Stomach (tissue), 9 donors: ENCODE data around the gene ADM2. TPM values are rescaled to one million over a fixed set of nuclear protein-coding genes. Genes with fewer than 3 reads are reported as not detected.

ENCODE experiments used
- DNase-seq, 2 donors: peaks; one replicate each; pipeline versions ENCODE4 v3.0.0 to v3.0.0-alpha.2; 2013 to 2019
- H3K27ac ChIP-seq, 5 donors: fragments of 200-600 bp in 4 of 5; sonication (generic) in 4 of 5; one replicate each; pipeline ENCODE4 v1.5.1; 2013 to 2019; ENCODE audit warnings: mild to moderate bottlenecking in 1 of 5, moderate library complexity in 1 of 5
- H3K27me3 ChIP-seq, 3 donors: fragments of 200-600 bp; sonication (generic); one replicate each; pipeline ENCODE4 v1.5.1; 2017 to 2019; ENCODE audit warnings: mixed run types in 1 of 3
- H3K36me3 ChIP-seq, 4 donors: fragments of 200-600 bp; sonication (generic); 1 replicate in 3 of 4; 2 replicates in 1 of 4; pipeline ENCODE4 v1.5.1; 2016 to 2019
- H3K4me1 ChIP-seq, 4 donors: fragments of 200-600 bp; sonication (generic); one replicate each; pipeline ENCODE4 v1.5.1; 2016 to 2019
- H3K4me3 ChIP-seq, 4 donors: fragments of 200-600 bp; sonication (generic) in 3 of 4; one replicate each; pipeline ENCODE4 v1.5.1; 2016 to 2019; ENCODE audit warnings: mild to moderate bottlenecking in 1 of 4
- H3K9me3 ChIP-seq, 4 donors: fragments of 200-600 bp; sonication (generic); one replicate each; pipeline ENCODE4 v1.5.1; 2016 to 2019
- EP300 ChIP-seq: sonication (generic); formaldehyde crosslinking; IDR thresholded peaks from one replicate; pipeline ENCODE4 v1.6.1; 2017; ENCODE audit warnings: antibody characterized with exemption
- POLR2A ChIP-seq, 4 donors: fragments of 450-650 bp; IDR thresholded peaks; one replicate each; pipeline ENCODE4 v1.6.1; 2016; ENCODE audit warnings: antibody characterized with exemption in 4 of 4, control low read depth in 2 of 4, mild to moderate bottlenecking in 1 of 4, moderate library complexity in 1 of 4
- POLR2AphosphoS5 ChIP-seq, 3 donors: sonication (generic); formaldehyde crosslinking; IDR thresholded peaks; one replicate each; pipeline ENCODE4 v1.6.1; 2016; ENCODE audit warnings: antibody characterized with exemption in 3 of 3
- WGBS, 5 donors: extraction: QIAGEN DNeasy Blood & Tissue Kit in 3 of 5; methylation state at CpG; one replicate each; pipeline versions ENCODE4 v1.1.5 to v1.1.7; 2013 to 2018; 5-methylcytosine and 5-hydroxymethylcytosine counted together
- intact Hi-C: fragments of 100-400 bp; cut with DNase I; formaldehyde crosslinking; loops from one replicate; pipeline ENCODE4 v1.15.1; 2023; ENCODE audit warnings: low total_unique reads
- polyA plus RNA-seq, 3 donors: library from polyadenylated mRNA; stranded (reverse); fragments of 200-250 nt; gene quantifications; one replicate each; pipeline ENCODE4 v1.2.3, GENCODE V29; 2013
- total RNA-seq, 5 donors: library from RNA; depleted of rRNA; stranded (reverse); fragments of >200 nt; gene quantifications; one replicate each; pipeline versions ENCODE4 v1.1.0 to v1.2.3, GENCODE V29; 2014 to 2016
- TF ChIP-seq, protein P1 (sequence below), 7 experiments: fragments of 450-650 bp in 4 of 7; fragments of 200-600 bp in 3 of 7; sonication (generic) in 3 of 7; IDR thresholded peaks; one replicate each; pipeline ENCODE4 v1.5.1; 2016 to 2019; ENCODE audit warnings: antibody characterized with exemption in 7 of 7, control low read depth in 2 of 7, mild to moderate bottlenecking in 1 of 7
- donor health status: healthy with polysubstance abuse.
- donor health status: Bipolar disorder and iron deficiency.
- donor health status: healthy.

ADM2 gene
- total and polyA plus RNA-seq, 8 donors: 0.37 to 3.7 (median 1.5) TPM; not detected in 3

DNA sequence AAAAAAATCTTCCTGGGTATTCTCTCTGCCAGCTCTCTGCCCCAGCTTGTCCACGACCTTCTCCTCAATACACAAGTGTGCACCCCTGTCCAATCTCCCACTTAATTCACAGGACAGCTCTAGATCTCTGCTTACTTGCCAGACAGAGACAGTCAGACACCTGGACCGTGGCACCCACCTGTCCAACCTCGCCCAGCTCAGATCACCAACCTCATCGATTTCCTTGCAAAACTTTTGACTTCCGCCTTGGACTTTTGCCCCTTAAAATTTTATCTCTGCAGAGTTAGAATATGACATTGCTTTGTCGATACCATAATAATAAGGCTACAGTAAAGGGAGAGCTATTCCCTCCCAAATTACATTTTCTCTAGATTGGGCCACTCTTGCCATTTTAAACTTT lies 15.8 kb downstream of the ADM2 start:
- TF ChIP-seq, protein P1, sequence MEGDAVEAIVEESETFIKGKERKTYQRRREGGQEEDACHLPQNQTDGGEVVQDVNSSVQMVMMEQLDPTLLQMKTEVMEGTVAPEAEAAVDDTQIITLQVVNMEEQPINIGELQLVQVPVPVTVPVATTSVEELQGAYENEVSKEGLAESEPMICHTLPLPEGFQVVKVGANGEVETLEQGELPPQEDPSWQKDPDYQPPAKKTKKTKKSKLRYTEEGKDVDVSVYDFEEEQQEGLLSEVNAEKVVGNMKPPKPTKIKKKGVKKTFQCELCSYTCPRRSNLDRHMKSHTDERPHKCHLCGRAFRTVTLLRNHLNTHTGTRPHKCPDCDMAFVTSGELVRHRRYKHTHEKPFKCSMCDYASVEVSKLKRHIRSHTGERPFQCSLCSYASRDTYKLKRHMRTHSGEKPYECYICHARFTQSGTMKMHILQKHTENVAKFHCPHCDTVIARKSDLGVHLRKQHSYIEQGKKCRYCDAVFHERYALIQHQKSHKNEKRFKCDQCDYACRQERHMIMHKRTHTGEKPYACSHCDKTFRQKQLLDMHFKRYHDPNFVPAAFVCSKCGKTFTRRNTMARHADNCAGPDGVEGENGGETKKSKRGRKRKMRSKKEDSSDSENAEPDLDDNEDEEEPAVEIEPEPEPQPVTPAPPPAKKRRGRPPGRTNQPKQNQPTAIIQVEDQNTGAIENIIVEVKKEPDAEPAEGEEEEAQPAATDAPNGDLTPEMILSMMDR (IDR thresholded peaks at IDR 0.05): no peak
- no peak for TF ChIP-seq POLR2A (IDR thresholded peaks at IDR 0.05)
- TF ChIP-seq POLR2AphosphoS5 (IDR thresholded peaks at IDR 0.05): no peak
- no peak for TF ChIP-seq EP300
- Histone ChIP-seq H3K4me1 (peaks cover 0 to 10% (median 7%) of the 10 kb centered on the region in 4 donors), H3K4me3 (no peak overlapping the region), H3K27me3 (peaks cover 0 to 3% (median 0%) of the 10 kb centered on the region in 3 donors), H3K9me3 (no peaks in the 10 kb centered on the region), H3K36me3 (peaks cover 0 to 1% (median 1%) of the 10 kb centered on the region in 4 donors), H3K27ac (no peak overlapping the region)
- peak in 1 of 2 donors; percentile 1 for DNase-seq
- intact Hi-C loops: no loop called here
- WGBS, 5 donors: 72 to 90% (median 81%) methylated on average over 6 of the region's 6 CpGs

DNA sequence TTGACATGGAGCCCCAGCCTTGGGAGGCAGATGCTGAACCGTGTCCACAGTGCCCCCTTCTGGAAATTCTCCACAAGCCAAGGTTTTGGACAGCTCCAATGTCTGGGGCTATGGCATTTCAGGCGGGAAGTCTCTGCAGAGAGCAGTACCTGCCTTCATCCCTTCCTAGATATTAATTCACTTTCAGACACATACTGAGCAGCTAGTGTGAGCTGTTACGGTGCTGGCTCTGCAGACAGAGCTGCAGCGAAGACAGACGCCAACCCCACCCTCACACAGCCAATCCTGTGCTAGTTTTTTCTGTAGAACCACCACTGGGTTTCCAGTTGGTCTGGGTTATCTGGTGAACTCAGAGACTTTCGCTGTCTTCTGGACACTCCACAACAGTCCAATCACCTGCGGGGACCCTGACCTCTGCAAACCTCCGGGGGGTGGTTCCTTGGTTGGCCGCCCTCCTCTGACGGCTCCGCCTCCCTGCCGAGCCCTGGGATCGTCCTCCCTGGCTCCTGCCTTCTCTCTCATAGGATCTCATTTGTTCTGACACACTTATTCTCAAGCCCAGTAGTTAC lies 17.1 kb downstream of the ADM2 start:
- 6 to 22% (median 11%) methylated on average over 13 of the region's 13 CpGs for WGBS, 5 donors
- peaks cover 0 to 3% (median 0%) of the 10 kb centered on the region in 3 donors for H3K27me3 ChIP-seq
- DNase-seq: peak; percentile 83 to 88
- TF ChIP-seq POLR2AphosphoS5 (IDR thresholded peaks at IDR 0.05): peak in 1 of 3 donors; percentile 16
- TF ChIP-seq, protein P1 (IDR thresholded peaks at IDR 0.05): peak in 5 of 7 experiments; percentile 29 to 68 (median 64)
- TF ChIP-seq EP300: no peak
- H3K27ac ChIP-seq: no peak overlapping the region
- intact Hi-C loops: no loop called here
- peaks cover 7 to 14% (median 14%) of the 10 kb centered on the region in 4 donors for H3K36me3 ChIP-seq
- H3K4me1 ChIP-seq: peaks cover 0 to 10% (median 7%) of the 10 kb centered on the region in 4 donors
- H3K4me3 ChIP-seq: no peak overlapping the region
- H3K9me3 ChIP-seq: no peaks in the 10 kb centered on the region

DNA sequence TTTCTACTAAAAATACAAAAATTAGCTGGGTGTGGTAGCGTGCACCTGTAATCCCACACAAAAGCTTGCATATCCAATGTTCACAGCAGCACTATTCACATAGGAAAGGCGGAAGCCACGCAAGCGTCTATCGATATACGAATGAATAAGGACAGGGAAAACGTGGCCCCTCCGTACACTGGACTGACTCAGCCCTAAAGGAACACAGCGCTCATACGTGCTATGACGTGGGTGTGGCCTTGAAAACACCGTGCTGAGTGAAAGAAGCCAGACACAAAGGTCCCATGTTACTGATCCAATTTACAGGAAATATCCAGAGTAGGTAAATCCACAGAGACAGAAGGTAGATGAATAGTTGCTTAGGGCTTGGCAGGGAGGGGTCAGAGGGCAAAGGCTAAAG lies 19.1 kb downstream of the ADM2 start:
- no peak overlapping the region for H3K27ac ChIP-seq
- H3K36me3 ChIP-seq: peaks cover 22 to 32% (median 32%) of the 10 kb centered on the region in 4 donors
- no peaks in the 10 kb centered on the region for H3K9me3 ChIP-seq
- H3K4me3 ChIP-seq: no peak overlapping the region
- intact Hi-C loops: loop anchor here (10.0 kb wide), 1 partner anchor 246 kb away; the partner anchor contains the start of gene HDAC10
- DNase-seq: peak in 1 of 2 donors; percentile 2
- H3K4me1 ChIP-seq: peaks cover 0 to 17% (median 11%) of the 10 kb centered on the region in 4 donors
- peaks cover 0 to 3% (median 0%) of the 10 kb centered on the region in 3 donors for H3K27me3 ChIP-seq
- 82 to 92% (median 87%) methylated on average over 12 of the region's 12 CpGs for WGBS, 5 donors
- TF ChIP-seq POLR2AphosphoS5 (IDR thresholded peaks at IDR 0.05) (no peak), EP300 (no peak), POLR2A (IDR thresholded peaks at IDR 0.05) (no peak)
- TF ChIP-seq, protein P1 (IDR thresholded peaks at IDR 0.05): no peak

DNA sequence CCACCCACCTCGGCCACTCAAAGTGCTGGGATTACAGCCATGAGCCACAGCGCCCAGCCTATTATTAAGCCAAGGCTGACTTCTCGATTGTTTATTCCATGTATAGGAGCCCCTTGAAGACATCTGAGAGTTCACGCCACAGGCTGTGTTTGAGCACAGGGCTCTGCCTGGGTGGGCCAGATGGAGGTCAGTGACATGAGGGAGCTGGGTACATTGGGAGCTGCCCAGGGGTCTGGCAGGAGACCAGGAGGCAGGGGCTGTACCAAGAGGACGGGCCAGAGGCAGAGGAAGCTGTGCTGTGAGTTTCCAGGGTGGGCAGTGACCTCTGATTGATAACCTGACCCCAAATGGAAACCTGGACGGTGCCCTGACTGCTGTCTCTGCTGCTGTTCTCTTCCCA lies 20.8 kb downstream of the ADM2 start:
- intact Hi-C loops: loop anchor here (10.0 kb wide), 1 partner anchor 247 kb away; the partner anchor contains the start of gene HDAC10
- no peak for TF ChIP-seq POLR2AphosphoS5 (IDR thresholded peaks at IDR 0.05)
- no peak for TF ChIP-seq POLR2A (IDR thresholded peaks at IDR 0.05)
- TF ChIP-seq, protein P1 (IDR thresholded peaks at IDR 0.05): no peak
- no peak for TF ChIP-seq EP300

More for the DNA sequence above, 20.8 kb downstream of the ADM2 start:
- Histone ChIP-seq H3K27ac (no peak overlapping the region), H3K4me1 (peaks cover 11 to 33% (median 26%) of the 10 kb centered on the region in 4 donors), H3K27me3 (peaks cover 0 to 3% (median 0%) of the 10 kb centered on the region in 3 donors), H3K36me3 (peaks cover 27 to 40% (median 39%) of the 10 kb centered on the region in 4 donors), H3K4me3 (no peak overlapping the region), H3K9me3 (no peaks in the 10 kb centered on the region)
- DNase-seq: no peak
- WGBS, 5 donors: 78 to 93% (median 80%) methylated on average over 6 of the region's 6 CpGs
